MM.1S (cell line): ENCODE measurements around the gene UBL3.

ENCODE experiments used
- EZH2 ChIP-seq: fragments of 300-600 bp; sonication (generic); optimal IDR thresholded peaks from 2 replicates; pipeline ENCODE3; 2017; ENCODE audit warnings: low read depth, mild to moderate bottlenecking, antibody characterized with exemption, low read length, mixed read lengths
- EZH2phosphoT487 ChIP-seq: fragments of 300-600 bp; sonication (generic); IDR thresholded peaks from 2 replicates; pipeline ENCODE4 v1.6.1; 2018; ENCODE audit warnings: antibody characterized with exemption, low read length
- TF ChIP-seq, protein P1 (sequence below): fragments of 300-600 bp; sonication (generic); IDR thresholded peaks from 2 replicates; pipeline ENCODE4 v1.5.1; 2016; ENCODE audit warnings: antibody characterized with exemption, low read length, mixed read lengths

DNA sequence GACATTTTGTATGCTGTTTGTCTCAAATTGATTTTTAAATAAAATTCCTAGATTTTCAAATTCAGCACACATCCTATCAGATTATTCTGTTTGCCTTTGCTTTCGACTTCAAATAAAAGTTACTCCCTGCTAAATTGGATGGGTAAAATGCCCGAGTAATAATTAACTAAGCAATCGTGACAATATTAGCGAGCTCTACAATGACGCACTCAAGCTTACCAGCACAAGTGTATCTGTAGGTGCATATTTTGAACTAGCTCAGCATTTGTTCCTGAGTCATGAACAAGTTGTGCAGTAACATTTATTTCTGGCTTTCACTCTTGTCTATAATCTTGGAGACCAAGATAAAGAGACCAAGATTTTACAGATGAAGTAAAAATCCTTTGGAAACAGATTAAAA lies 113.4 kb downstream of the UBL3 start:
- TF ChIP-seq, protein P1, sequence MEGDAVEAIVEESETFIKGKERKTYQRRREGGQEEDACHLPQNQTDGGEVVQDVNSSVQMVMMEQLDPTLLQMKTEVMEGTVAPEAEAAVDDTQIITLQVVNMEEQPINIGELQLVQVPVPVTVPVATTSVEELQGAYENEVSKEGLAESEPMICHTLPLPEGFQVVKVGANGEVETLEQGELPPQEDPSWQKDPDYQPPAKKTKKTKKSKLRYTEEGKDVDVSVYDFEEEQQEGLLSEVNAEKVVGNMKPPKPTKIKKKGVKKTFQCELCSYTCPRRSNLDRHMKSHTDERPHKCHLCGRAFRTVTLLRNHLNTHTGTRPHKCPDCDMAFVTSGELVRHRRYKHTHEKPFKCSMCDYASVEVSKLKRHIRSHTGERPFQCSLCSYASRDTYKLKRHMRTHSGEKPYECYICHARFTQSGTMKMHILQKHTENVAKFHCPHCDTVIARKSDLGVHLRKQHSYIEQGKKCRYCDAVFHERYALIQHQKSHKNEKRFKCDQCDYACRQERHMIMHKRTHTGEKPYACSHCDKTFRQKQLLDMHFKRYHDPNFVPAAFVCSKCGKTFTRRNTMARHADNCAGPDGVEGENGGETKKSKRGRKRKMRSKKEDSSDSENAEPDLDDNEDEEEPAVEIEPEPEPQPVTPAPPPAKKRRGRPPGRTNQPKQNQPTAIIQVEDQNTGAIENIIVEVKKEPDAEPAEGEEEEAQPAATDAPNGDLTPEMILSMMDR, result no peak
- TF ChIP-seq EZH2, result no peak
- no peak for TF ChIP-seq EZH2phosphoT487
